Muscle of leg (tissue), 11 donors: ENCODE data around the gene VRK2. TPM values are rescaled to one million over a fixed set of nuclear protein-coding genes. Genes with fewer than 3 reads are reported as not detected.
"Not testable (repeated sequence)": the region's sequence is repeated elsewhere in the genome, so short reads cannot be mapped to it uniquely, and the experiment has no call there.

ENCODE experiments used
- DNase-seq: peaks from one replicate; pipeline ENCODE4 v3.0.0; 2013
- H3K27ac ChIP-seq: one replicate; pipeline ENCODE4 v1.5.1; 2013; ENCODE audit warnings: mild to moderate bottlenecking, low read length, control low read depth
- H3K27me3 ChIP-seq: one replicate; pipeline ENCODE4 v1.6.1; 2013; ENCODE audit warnings: low read length; ENCODE audit not compliant: control insufficient read depth, insufficient read depth
- H3K36me3 ChIP-seq: one replicate; pipeline ENCODE4 v1.6.1; 2013; ENCODE audit warnings: low read length; ENCODE audit not compliant: control insufficient read depth, insufficient read depth
- H3K4me1 ChIP-seq: one replicate; pipeline ENCODE4 v1.6.1; 2013; ENCODE audit warnings: low read length; ENCODE audit not compliant: control insufficient read depth, insufficient read depth
- H3K4me3 ChIP-seq: one replicate; pipeline ENCODE4 v1.5.1; 2013; ENCODE audit warnings: low read length, control low read depth
- H3K9me3 ChIP-seq: replicated peaks from 2 replicates; pipeline ENCODE4 v1.6.1; 2013; ENCODE audit warnings: low read depth, low read length; ENCODE audit not compliant: control insufficient read depth
- WGBS: methylation state at CpG from one replicate; pipeline ENCODE4 v1.1.5; 2013; ENCODE audit warnings: missing lambda C conversion rate; ENCODE audit not compliant: insufficient coverage; 5-methylcytosine and 5-hydroxymethylcytosine counted together
- polyA plus RNA-seq, 8 donors: library from polyadenylated mRNA; unstranded; fragments of 120-200 nt; gene quantifications; one replicate each; pipeline versions ENCODE4 v1.2.1 to v1.2.3, GENCODE V29; 2013; ENCODE audit warnings: inconsistent platforms in 1 of 8, low replicate concordance in 1 of 8; ENCODE audit not compliant: insufficient read length in 8 of 8, insufficient read depth in 1 of 8
- total RNA-seq: library from RNA; stranded (reverse); fragments of 120-200 nt; gene quantifications from one replicate; pipeline ENCODE4 v1.2.4, GENCODE V29; 2013

VRK2 gene
- total and polyA plus RNA-seq, 9 donors = 12.2 to 17.7 (median 14.2) TPM

DNA sequence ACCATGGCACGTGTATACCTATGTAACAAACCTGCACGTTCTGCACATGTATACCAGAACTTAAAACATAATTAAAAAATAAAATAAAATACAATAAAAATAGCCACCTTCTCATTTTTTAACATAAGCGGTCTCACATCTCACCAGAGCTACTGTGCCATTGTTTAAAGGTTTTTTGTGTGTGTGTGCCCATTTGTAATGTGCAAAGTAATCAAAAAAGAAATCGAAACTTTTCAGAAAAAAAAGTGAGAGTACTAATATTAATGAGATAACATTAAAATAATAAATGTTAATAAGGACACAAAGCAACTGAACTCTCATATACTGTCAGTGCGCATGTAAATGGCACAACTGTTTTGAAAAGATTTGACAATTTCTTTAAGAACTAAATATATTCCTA lies 134.0 kb downstream of the VRK2 start:
- H3K4me1 ChIP-seq = no peaks in the 10 kb centered on the region
- no CpG with 5 or more reads among the region's 5 CpGs for WGBS

DNA sequence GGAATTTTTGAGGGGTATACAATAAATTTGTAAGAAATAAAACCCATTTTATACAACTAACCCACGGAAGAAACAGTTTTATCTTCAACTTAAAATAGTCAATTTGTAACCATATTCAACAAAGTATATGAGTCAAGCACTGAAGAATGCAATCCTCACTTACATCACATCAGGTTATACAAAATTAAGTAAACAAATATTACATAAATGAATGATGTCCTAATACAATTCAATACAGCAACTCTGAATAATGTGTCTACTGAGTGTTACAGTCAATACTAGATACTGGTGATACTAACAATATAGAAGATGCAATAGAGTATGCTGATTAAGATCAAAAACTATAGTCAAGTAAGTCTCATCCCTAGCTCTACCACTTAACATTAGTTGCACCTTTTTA lies 135.9 kb downstream of the VRK2 start:
- Histone ChIP-seq H3K36me3 (peaks cover 3% of the 10 kb centered on the region), H3K9me3 (peaks cover 2% of the 10 kb centered on the region), H3K4me1 (no peaks in the 10 kb centered on the region), H3K27ac (no peak overlapping the region), H3K27me3 (no peaks in the 10 kb centered on the region), H3K4me3 (no peak overlapping the region)
- no peak for DNase-seq
- WGBS = no CpG with 5 or more reads among the region's 1 CpG

More for the DNA sequence above, 134.0 kb downstream of the VRK2 start:
- no peak overlapping the region for H3K27ac ChIP-seq
- no peaks in the 10 kb centered on the region for H3K36me3 ChIP-seq
- H3K9me3 ChIP-seq = peaks cover 2% of the 10 kb centered on the region
- no peak overlapping the region for H3K4me3 ChIP-seq
- H3K27me3 ChIP-seq = no peaks in the 10 kb centered on the region
- no peak for DNase-seq

DNA sequence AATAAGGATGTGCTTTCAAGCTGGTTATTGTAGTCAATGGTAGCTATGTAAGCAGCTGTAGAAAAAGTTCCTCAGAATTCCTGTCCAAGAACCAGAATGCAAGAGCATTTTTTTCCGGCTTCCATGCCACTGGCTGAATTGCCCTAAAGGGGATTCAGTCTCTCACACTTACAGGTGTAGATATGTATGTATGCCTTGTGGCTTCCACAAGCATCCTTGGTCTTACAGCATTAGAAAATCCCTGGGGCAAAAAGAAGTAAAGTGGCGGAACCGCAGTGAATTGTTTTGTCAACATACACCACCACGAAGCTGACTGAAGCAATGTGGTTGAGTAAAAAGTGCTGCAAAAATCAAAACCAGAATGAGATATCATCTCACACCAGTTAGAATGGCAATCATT lies 139.9 kb downstream of the VRK2 start:
- no peak for DNase-seq
- H3K27ac ChIP-seq = no peak overlapping the region
- WGBS = no CpG with 5 or more reads among the region's 4 CpGs
- no peaks in the 10 kb centered on the region for H3K27me3 ChIP-seq
- H3K4me1 ChIP-seq = no peaks in the 10 kb centered on the region
- no peak overlapping the region for H3K4me3 ChIP-seq
- peaks cover 3% of the 10 kb centered on the region for H3K36me3 ChIP-seq
- no peaks in the 10 kb centered on the region for H3K9me3 ChIP-seq

DNA sequence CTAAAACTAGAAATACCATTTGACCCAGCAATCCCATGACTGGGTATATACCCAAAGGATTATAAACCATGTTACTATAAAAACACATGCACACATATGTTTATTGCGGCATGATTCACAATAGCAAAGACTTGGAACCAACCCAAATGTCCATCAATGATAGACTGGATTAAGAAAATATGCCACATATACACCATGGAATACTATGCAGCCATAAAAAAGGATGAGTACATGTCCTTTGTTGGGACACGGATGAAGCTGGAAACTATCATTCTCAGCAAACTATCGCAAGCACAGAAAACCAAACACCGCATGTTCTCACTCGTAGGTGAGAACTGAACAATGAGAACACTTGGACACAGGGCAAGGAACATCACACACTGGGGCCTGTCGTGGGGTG lies 140.4 kb downstream of the VRK2 start:
- WGBS = 100% methylated on average over 3 of the region's 6 CpGs

DNA sequence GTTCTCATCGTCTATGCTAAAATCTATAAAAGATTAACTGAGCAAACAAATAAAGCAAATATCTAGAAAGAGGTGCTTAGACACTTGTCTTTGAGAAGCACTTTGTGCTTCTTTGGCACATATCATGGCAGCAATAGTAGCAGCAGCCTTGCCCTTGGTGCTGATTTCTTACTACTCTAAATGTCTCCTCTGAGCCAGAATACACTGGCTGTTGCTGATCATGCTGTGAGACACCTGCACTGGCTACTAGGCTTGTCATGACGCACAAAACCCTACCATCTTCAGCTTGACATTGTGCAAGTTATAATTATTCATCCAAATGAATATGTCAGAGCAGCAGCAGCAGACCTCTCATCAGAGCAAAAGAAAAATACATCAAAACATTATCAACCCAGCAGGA lies 147.9 kb downstream of the VRK2 start:
- 80% methylated on average over 1 of the region's 2 CpGs for WGBS
- no peaks in the 10 kb centered on the region for H3K36me3 ChIP-seq

More for the DNA sequence above, 140.4 kb downstream of the VRK2 start:
- H3K4me1 ChIP-seq, H3K27ac ChIP-seq, DNase-seq, H3K9me3 ChIP-seq, H3K4me3 ChIP-seq, H3K36me3 ChIP-seq, H3K27me3 ChIP-seq: not testable (repeated sequence)

DNA sequence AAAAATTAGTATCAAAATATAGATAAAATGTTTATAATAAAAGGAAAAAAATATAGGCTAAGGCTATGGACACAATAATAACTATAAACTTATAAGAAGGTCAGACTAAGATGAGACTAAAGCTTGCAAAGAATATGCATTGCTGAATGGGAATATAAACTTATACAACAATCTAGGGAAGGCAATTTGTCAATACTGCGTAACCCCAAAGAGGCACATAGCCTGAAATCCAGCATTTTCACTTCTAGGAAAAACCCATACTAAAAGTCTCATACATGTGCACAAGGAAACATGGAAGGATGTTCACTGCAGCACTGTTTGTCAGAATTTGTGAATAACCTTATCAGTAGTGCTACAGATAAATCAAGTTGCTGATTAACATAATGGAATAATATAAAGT lies 149.1 kb downstream of the VRK2 start:
- no CpG with 5 or more reads among the region's 1 CpG for WGBS

More for the DNA sequence above, 147.9 kb downstream of the VRK2 start:
- DNase-seq = no peak
- no peak overlapping the region for H3K27ac ChIP-seq
- H3K9me3 ChIP-seq = no peaks in the 10 kb centered on the region
- H3K4me3 ChIP-seq = no peak overlapping the region
- H3K4me1 ChIP-seq = no peaks in the 10 kb centered on the region
- no peaks in the 10 kb centered on the region for H3K27me3 ChIP-seq

DNA sequence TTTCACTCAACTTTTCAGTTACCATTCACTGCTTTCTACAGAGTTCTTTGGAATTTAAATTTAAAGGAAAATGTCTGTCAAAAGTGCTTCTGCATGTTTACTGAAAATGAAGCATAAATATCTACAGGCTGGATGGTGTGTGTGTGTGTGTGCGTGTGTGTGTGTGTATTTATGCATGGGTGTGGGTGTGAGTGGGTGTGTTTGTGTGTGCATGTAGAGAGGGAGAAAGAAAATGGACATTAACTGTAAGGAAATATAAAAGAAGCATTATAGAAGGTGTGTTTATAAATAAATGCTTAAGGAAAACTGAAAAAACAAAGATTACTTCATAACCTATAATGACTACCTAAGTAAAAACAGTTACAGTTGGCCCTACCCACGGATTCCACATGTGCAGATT lies 151.3 kb downstream of the VRK2 start:
- H3K4me3 ChIP-seq = no peak overlapping the region
- H3K9me3 ChIP-seq = no peaks in the 10 kb centered on the region
- no peaks in the 10 kb centered on the region for H3K36me3 ChIP-seq
- 86% methylated on average over 1 of the region's 2 CpGs for WGBS
- no peak overlapping the region for H3K27ac ChIP-seq
- DNase-seq = no peak
- no peaks in the 10 kb centered on the region for H3K4me1 ChIP-seq
- H3K27me3 ChIP-seq = no peaks in the 10 kb centered on the region

More for the DNA sequence above, 149.1 kb downstream of the VRK2 start:
- no peaks in the 10 kb centered on the region for H3K27me3 ChIP-seq
- no peaks in the 10 kb centered on the region for H3K36me3 ChIP-seq
- no peaks in the 10 kb centered on the region for H3K9me3 ChIP-seq
- DNase-seq = no peak
- no peak overlapping the region for H3K27ac ChIP-seq
- no peaks in the 10 kb centered on the region for H3K4me1 ChIP-seq
- H3K4me3 ChIP-seq = no peak overlapping the region

DNA sequence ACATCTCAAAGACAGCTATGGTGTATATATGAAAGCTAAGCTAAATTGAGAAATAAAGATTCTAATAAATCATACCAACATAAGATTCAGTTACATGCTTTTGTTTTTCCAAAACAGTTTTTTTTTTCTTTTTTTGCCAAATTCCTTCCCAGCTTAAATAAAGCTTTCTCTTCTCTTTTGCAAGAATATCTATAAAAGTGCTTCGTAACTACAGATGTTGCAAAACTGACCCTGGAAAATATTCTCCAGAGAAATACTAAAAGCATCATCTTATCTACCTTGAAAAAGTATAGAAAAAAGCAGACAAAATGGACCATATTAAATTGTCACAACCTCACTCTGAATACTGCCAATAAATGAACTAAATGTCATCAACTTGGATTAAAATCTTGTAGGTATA lies 155.8 kb downstream of the VRK2 start:
- no CpG with 5 or more reads among the region's 1 CpG for WGBS
- no peak overlapping the region for H3K4me3 ChIP-seq
- H3K9me3 ChIP-seq = no peaks in the 10 kb centered on the region
- no peak overlapping the region for H3K27ac ChIP-seq
- no peak for DNase-seq
- no peaks in the 10 kb centered on the region for H3K4me1 ChIP-seq
- H3K27me3 ChIP-seq = no peaks in the 10 kb centered on the region
- no peaks in the 10 kb centered on the region for H3K36me3 ChIP-seq

DNA sequence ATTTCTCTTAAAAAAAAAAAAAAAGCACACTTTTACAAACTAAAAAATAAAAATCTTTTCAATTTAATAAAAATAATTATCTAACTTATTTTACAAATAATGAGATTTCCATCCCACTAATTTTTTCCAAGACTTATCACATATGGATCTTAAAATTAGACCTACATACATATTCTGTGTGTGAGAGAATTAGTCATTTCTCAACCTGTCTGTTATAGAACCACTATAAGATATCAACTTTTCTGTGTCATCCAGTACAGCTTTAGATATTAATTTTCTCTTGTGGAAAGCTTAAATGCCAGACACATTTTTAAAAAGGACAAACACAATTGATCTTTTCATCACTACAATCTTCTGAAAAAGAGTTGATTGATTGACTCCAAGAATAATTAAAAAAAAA lies 156.4 kb downstream of the VRK2 start:
- H3K36me3 ChIP-seq = no peaks in the 10 kb centered on the region
- no peak for DNase-seq
- H3K4me3 ChIP-seq = no peak overlapping the region
- H3K27ac ChIP-seq = no peak overlapping the region
- no peaks in the 10 kb centered on the region for H3K27me3 ChIP-seq
- no peaks in the 10 kb centered on the region for H3K4me1 ChIP-seq
- H3K9me3 ChIP-seq = no peaks in the 10 kb centered on the region

DNA sequence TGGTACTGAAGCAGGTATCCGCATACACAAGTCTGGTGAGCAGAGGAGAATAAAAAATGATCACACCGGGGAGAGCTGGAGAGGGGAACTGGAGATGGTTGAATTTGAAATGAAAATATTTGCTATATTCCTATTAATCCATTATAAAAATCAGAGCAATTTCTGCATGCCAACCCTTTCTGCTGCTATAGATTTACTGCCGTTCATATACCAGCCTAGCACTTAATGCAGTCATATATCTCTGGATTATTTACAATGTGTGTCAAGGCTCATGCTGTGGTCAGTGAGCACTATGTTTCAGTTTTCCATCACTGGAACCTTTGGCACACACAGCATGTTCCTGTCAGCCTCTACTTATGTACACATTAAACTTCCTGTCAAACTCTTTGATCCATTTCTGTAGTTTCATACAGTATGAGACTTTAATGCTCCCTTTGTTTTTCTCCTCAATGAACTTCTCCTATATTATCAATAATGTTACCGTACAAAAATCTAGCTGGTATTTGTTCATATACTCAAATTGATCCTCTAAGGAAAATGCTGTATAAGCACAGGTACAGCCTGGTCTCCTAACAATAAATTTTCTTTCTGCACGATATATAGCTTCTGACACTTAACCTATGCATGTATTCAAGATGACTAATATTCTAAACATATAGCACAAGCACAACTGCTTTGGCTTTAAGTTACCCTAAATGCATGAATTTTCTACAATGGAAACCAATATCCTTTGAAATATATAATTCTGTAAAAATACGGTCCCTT lies 157.8 kb downstream of the VRK2 start:
- Histone ChIP-seq H3K4me1 (no peaks in the 10 kb centered on the region), H3K27ac (no peak overlapping the region), H3K27me3 (no peaks in the 10 kb centered on the region), H3K9me3 (no peaks in the 10 kb centered on the region), H3K36me3 (no peaks in the 10 kb centered on the region), H3K4me3 (no peak overlapping the region)
- no peak for DNase-seq
- WGBS = no CpG with 5 or more reads among the region's 6 CpGs

DNA sequence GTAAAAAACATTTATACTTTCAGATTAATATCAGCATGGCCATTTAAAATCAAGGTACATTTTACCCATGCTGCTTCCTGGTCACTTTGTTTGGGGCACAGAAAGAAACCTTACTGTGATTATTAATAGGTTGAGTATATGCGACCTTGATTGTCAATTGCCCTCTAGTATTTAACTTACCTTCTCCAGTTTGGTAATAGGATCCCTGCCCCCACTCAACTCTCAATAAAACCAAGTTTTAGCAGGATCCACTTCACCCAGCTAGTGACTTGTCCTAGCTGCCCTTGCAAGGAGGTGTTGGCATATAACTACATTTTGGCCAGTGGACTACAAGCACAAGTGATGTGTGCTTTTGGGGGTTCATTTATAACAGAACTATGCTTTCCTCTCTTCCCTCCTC lies 160.2 kb downstream of the VRK2 start:
- DNase-seq = no peak
- H3K27me3 ChIP-seq = no peaks in the 10 kb centered on the region
- peaks cover 10% of the 10 kb centered on the region for H3K36me3 ChIP-seq
- no peaks in the 10 kb centered on the region for H3K4me1 ChIP-seq
- no peak overlapping the region for H3K4me3 ChIP-seq
- H3K27ac ChIP-seq = no peak overlapping the region
- H3K9me3 ChIP-seq = peaks cover 7% of the 10 kb centered on the region
- no CpG with 5 or more reads among the region's 1 CpG for WGBS
